GM18508 (cell line): ENCODE measurements around the gene CIAO2A.
A peak's percentile ranks its signal among the peaks of the same experiment; 100 is the strongest.
"Not testable (repeated sequence)": the region's sequence is repeated elsewhere in the genome, so short reads cannot be mapped to it uniquely, and the experiment has no call there.

Source experiments
- ATAC-seq: cut with Tn5 transposase; IDR thresholded peaks from one replicate; pipeline ENCODE4 v1.9.1; 2021; ENCODE audit warnings: moderate number of reproducible peaks; ENCODE audit not compliant: insufficient read depth, unreplicated experiment

CIAO2A gene

GRCh38 chr15:64093627-64094417, at the start of gene CIAO2A:
Gene CIAO2A, minus strand, starts transcription at chr15:64093838. Its CDS starts 70 bp downstream, at chr15:64093768.
- peak; percentile 50 for ATAC-seq

DNA sequence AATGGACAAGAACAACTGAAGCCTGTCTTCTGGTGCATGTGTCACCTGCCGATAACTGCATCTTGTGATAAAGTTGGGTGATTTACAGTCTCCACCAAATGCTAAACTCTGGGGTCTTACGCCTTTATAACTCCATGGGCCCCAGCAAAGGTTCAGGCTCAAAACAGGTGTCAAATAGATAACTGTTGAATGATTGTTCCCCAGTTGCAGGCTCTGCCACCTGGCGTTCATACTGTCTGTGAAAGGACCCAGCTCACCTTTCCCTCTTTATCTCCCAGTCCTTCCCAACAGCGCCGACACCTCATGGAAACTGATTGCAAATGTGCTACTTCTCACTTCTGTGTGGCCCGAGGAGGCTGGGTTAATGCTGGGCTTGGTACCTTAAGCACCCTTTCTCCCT, 49.6 kb upstream of the CIAO2A start:
- no peak for ATAC-seq

DNA sequence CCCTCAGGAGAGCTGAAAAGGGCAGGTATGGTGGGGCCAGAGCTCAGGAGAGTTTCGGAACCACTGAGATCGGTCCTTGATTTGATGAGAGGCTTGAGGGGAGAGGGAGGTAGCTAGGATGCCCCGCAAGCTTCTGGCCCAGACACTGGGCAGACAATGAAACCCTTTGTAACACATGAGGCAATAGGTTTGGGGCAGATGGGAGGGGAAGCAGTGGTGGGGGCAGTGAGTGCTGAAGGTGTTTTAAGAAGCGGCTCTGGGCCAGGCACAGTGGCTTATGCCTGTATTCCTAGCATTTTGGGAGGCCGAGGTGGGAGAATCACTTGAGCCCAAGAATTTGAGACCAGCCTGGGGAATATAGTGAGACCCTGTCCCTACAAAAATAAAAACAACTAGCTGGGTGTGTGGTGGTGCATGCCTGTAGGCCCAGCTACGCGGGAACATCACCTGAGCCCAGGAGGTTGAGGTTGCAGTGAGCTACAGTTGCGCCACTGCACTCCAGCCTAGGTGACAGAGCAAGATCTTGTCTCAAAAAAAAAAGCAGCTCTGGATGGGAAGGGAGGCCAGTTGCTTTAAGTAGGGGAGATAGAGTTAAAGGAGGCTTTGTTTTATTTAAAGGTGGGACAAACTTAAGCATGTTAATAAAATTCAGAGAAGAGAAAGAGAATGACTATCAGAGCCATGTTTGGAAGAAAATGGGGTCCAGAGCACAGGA, 48.3 kb upstream of the CIAO2A start:
- no peak for ATAC-seq

- ATAC-seq, result no peak
Measured at GRCh38 chr15:64138331-64138941, 44.8 kb upstream of the CIAO2A start.

DNA sequence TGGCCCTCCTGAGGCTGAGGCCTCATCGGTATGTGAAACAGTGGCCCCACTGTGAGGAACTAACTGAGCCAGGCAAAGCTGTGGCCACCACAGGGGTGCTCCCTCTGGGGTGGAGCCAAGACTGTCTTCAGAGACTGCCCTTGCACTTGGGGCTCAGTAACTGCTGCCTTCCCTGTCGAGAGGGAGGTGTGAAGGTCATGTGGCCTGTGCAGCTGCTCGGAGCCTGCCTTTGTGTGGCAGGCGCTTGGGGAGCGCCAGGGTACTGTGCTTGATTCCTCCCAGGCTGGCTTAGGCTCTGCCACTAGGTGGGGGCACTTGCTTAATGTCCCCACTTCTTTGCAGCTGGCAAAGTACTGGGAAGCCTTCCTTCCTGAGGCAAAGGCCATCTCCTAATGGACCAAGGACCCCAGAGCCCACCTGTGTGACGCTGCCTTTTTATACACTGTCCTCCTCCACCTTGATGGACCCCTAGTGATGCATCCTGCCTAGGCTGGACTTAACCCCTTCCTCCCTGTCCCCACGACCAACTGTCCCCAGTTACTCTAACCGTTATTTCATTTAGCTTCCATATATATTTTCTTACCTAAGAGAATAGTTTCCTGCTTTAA, 43.7 kb upstream of the CIAO2A start:
- no peak for ATAC-seq

DNA sequence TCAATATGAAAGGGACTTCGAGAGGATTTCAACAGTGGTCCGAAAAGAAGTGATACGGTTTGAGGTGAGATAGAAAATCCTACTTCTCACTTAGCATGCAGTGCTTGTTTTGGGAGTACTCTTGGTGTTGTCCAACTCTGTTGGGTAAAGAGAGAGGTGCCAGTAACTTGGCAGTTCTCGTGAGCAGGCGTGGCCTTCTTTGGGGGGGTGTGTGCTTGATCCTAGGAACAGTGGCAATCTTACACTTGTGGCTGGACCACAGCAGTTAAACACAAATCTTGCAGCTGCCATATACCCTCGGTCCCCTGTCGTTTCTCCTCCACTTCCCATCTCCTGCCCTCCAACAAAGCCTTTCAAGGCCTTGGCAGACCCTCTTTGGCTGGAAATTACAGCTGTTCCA, 42.7 kb upstream of the CIAO2A start:
- ATAC-seq, result no peak

- ATAC-seq, result no peak
Measured at GRCh38 chr15:64134345-64134829, 40.7 kb upstream of the CIAO2A start.

- no peak for ATAC-seq
Measured at GRCh38 chr15:64133623-64134344, 40.1 kb upstream of the CIAO2A start.

DNA sequence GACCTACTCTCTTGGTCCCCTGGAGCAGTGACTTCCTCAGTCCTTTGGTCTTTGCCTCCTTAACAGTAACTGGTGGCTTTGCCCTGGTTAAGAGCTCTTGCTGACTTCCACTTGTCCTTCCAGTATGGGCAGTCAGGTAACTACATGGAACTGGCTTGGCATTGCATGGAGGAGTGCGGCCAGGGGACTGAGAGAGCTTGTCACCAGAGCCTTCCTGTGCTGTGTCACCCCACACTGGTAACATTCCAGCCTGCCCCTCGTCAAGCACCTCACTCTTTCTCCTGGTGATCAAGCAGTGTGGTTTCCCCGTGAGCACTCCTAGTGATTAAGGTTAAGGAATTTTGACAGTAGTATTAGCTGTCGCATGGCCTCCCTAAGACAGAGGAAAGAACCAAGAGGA, 38.6 kb upstream of the CIAO2A start:
- ATAC-seq, result no peak

DNA sequence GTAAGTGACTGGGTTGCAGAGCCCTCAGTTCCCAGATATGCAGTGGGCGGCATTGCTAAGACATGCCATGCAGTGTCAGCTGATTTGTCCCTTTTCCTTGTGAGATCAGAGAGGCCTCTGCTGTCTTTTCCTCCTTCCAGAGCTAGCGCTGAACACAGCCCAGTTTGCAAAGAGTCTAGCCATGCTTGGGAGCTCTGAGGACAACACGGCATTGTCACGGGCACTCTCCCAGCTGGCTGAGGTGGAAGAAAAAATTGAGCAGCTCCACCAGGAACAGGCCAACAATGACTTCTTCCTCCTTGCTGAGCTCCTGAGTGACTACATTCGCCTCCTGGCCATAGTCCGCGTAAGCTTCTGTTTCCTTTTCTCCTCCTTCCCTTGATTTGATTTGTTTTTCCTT, 37.9 kb upstream of the CIAO2A start:
- ATAC-seq, result no peak

DNA sequence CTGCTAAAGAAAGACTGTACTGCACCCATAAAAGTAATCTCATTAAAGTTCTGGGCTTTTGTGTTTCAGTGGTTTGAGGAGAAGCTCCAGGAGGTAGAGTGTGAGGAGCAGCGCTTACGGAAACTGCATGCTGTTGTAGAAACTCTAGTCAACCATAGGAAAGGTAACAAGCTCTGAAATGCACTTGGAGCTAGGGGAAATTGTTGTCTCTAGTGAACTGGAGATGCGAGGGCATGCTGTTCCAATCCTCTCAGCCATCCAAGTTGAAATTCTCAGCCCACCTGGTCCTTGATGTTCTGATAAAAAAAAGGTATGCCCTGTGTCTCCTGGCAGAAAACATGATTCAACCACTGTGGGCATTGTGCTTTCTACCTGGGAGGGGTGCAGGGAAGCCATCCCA, 36.5 kb upstream of the CIAO2A start:
- no peak for ATAC-seq

DNA sequence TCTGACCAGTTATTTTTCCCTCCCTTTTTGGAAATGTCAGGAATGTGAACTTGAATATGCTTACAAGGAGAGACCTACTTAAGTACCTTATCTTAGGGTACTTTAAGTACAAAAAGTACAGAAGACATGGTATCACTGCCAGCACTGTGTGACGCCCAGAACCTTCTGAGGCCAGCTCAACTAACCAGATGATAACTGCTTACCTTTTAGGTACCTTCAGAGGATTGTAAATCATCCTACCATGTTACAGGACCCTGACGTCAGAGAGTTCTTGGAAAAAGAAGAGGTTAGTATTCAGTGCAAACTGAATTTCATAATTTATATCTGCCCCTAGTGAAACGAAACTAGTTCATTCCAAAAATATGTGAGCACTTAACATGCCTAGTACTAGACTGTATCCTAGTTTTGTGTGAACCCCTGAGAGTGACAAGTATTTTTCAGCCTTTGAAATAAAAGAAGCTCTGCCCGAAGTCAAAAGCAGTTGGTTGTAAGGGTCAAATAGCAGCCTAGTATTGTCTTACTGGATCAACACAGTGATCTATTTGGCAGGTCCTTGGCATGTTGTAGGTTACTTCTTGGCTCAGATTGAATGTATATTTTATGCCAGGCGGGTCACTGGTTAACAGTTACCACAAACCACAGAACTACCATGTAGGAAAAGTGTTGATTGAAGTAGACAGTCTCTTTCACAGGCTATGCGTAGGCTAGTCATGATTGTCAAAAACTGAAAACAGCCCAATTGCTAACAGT, 34.1 kb upstream of the CIAO2A start:
- ATAC-seq, result no peak

DNA sequence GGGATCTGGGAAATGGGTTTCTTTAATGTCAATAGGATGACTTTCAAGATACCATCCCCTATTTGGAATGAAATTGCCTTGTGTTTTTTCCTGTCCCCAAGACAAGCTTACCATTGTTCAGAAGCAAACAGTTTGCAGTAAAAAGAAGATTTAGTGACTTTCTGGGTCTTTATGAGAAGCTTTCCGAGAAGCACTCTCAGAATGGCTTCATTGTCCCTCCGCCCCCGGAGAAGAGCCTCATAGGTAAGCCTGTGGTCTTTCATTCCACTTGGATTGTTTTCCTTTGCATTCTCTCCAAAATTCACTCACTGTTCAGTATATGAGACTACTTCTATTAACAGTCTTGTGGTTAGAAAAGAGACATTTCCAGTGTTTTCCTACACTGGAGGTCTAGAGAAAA, 32.3 kb upstream of the CIAO2A start:
- ATAC-seq, result no peak

DNA sequence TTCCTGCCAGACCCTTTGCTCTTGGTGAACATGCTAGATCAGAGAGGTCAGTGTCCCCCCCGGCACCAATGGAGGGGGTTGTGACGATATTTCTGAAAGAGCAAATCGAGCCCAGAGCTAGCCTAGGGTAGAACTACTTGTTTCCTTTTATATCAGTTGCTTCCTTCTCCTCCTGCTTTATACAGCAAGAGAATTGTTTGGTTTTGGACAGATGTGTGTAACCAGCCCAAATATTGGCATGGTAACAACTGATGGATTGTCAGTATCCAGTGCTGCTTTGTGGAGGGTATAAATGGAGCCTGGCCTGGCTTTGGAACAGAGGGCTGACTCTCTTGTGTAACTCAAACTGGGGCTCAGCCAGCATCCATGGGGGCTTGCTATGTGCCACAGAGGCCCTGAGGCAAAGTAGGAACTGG, 29.3 kb upstream of the CIAO2A start:
- no peak for ATAC-seq

DNA sequence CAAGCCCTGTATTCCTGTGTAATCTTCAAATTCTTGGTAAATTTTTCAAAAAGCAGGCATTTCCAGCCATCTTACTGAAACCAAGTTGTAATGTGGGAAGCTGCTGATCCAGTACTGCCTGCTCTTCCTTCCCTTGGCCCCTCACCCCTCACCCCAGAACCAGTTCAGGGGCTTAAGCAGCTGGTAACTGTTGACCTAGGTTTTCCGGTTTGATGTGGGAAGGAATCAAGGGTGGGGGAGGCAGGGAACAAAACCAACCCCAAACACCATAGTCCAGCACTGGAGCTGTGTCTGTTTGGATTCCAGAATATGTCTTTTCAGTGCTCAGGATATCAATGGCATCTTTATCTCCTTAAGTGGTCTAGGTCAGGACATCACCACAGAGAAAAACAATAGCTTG, 28.8 kb upstream of the CIAO2A start:
- ATAC-seq, result no peak

GRCh38 chr15:64121614-64122013, 28.0 kb upstream of the CIAO2A start:
- ATAC-seq, result no peak

DNA sequence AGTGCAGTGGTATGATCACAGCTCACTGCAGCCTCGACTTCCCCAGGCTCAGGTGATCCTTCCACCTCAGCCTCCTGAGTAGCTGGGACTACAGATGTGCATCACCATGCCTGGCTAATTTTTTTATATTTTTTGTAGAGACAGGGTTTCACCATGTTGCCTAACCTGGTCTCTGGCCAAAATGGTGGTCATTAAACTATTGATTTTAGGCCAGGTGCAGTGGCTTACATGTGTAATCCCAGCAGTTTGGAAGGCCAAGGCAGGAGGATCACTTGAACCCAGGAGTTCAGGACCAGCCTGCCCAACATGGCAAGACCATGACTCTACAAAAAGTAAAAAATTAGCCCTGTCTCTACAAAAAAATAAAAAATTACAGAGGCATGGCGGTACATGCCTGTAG, 26.7 kb upstream of the CIAO2A start:
- not testable (repeated sequence) for ATAC-seq

DNA sequence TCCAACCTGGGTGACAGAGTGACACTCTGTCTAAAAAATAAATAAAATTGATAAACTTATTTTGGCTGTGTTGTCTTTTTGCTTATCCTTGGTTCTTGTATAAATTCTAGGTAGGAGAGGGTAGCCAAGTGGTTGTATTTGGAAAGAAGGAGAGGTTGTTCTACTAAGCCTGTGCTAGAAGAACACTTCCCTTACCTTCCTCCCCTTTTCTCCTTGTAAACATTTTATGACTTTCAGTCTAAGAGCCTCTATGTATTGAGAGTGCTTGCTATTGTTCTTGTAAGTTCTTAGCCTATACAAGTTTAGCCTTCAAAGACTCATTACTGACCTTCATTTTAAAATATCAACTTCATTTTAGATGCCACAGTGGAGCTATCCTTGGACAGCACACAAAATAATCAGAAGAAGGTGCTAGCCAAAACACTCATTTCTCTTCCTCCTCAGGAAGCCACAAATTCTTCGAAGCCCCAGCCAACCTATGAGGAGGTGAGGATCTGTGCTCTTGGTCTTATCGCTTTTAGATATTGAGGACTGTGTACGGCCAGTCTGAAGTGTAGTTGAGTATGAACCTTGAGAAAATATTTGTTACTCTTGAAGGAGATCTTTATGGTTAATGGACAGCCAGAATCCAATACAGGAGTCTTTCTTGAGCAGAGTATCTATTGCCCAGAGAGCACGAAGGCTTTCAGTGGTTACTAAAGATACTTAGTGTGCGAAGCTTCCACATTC, 24.3 kb upstream of the CIAO2A start:
- ATAC-seq, result no peak

DNA sequence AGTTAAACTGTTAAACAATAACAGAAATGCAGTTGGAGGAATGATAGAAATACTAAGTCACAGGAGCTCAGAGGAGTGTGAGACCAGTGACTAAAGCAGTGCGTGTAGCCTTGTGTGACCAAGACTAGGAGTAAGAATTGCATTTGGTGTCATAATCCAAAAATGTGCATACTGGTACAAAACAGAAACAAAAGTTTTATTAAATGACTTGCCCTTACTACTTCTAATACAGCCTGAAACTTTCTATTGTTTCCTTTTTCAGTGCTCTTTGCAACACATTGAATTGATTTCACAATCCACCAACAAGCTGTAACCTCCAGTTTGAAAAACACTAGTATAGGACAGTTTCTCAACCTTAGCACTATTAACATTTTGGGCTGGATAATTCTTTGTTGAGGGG, 19.3 kb upstream of the CIAO2A start:
- no peak for ATAC-seq
